GM10266 (cell line): ENCODE data around the gene TRMU.

Source experiments
- DNase-seq: peaks from one replicate; pipeline ENCODE4 v3.0.0; 2012; ENCODE audit errors: extremely low spot score
- TF ChIP-seq, protein P1 (sequence below): IDR thresholded peaks from 2 replicates; pipeline ENCODE4 v1.5.1; 2012; ENCODE audit warnings: mild to moderate bottlenecking, low read depth; ENCODE audit not compliant: control insufficient read depth, insufficient read depth; ENCODE audit errors: missing control alignments

Gene TRMU

GRCh38 chr22:46370584-46371291, 35.2 kb downstream of the TRMU start:
- TF ChIP-seq, protein P1, sequence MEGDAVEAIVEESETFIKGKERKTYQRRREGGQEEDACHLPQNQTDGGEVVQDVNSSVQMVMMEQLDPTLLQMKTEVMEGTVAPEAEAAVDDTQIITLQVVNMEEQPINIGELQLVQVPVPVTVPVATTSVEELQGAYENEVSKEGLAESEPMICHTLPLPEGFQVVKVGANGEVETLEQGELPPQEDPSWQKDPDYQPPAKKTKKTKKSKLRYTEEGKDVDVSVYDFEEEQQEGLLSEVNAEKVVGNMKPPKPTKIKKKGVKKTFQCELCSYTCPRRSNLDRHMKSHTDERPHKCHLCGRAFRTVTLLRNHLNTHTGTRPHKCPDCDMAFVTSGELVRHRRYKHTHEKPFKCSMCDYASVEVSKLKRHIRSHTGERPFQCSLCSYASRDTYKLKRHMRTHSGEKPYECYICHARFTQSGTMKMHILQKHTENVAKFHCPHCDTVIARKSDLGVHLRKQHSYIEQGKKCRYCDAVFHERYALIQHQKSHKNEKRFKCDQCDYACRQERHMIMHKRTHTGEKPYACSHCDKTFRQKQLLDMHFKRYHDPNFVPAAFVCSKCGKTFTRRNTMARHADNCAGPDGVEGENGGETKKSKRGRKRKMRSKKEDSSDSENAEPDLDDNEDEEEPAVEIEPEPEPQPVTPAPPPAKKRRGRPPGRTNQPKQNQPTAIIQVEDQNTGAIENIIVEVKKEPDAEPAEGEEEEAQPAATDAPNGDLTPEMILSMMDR = no peak
- no peak for DNase-seq

- TF ChIP-seq, protein P1 = no peak
- no peak for DNase-seq
Observed at GRCh38 chr22:46371623-46372226, 36.2 kb downstream of the TRMU start.

DNA sequence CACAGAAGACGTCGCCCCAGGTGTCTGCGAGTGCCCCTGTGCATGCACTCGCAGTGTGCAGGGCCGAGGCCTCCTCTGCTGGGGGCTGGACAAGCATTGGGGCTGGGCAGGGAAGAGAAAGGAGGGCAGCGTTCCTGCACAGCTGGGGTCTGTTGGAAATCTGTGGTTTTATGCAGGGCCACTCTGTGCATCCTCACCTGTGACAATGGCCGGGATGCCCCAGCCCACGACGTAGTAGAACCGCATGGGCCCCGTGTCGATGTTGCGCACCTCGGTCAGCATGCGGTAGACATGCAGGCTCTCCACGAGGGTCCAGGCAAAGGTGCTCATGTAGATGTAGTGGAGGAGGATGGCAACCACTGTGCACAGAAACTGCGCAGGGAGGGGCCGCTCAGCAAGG, 37.2 kb downstream of the TRMU start:
- no peak for DNase-seq
- TF ChIP-seq, protein P1 = no peak

DNA sequence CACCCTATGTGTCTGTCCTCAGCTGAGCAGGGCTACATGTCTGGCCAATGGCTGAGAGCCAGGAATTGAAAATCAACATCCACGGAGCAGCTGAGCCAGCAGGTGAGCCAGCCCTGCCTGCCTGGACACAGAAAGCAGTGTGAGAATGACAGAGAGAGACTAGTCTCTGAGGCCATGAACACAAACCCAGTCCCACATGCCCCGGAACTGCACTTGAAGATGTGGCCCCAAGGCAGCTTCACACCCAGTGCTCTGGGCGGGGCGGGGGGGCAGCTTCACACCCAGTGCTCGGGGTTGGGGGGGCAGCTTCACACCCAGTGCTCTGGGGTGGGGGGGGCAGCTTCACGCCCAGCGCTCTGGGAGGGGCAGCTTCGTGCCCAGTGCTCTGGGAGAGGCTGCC, 37.6 kb downstream of the TRMU start:
- DNase-seq = no peak
- TF ChIP-seq, protein P1 = no peak

GRCh38 chr22:46373921-46374662, 38.6 kb downstream of the TRMU start:
- no peak for DNase-seq
- TF ChIP-seq, protein P1 = no peak

DNA sequence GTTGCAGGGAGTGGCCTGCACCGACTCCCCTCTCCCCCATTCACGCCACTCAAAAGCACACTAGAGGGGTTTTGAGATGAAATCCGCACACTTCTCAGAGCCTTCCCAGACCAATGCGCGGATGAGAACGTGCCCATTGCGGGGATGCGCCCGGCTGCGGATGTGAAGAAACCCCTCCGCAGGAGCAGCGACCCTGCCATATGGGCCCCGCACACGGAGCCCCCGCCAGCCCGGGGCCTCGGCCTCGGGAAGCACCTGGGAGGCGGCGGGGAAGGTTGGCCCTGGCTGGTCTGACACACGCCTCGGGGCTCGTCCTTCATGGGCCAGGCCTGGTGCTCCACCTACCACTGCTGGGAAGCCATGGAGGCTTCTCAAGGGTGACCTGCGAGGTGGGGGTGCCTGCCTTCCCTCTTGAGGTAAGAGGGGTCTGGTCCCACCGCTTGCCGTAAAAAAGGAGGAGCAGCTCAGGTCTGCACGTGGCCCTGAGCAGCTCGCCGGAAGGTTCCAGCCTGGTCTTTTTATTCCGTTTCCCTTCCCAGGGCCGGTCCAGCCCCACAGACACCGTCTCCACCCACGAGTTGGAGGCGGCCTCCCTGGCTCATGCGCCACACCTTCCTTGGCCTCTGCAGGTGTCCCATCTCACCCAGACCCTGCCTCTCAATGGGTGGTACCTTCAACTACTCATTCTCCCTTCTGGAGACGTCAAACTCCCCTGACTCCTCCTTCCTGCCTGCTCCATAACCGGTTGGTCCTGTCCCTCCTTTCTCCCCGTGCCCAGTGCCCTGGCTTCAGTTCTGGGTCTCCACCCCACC, 39.4 kb downstream of the TRMU start:
- TF ChIP-seq, protein P1 = no peak
- no peak for DNase-seq
